Erythroblast (primary cell): ENCODE results near the gene CST5.

ENCODE experiments used
- GATA1 ChIP-seq: IDR thresholded peaks from 2 replicates; pipeline ENCODE4 v1.6.1; 2011; ENCODE audit warnings: low read depth, mild to moderate bottlenecking, control low read depth, low read length, moderate library complexity
- POLR2A ChIP-seq: IDR thresholded peaks from 2 replicates; pipeline ENCODE4 v1.6.1; 2011; ENCODE audit warnings: mild to moderate bottlenecking, low read length

DNA sequence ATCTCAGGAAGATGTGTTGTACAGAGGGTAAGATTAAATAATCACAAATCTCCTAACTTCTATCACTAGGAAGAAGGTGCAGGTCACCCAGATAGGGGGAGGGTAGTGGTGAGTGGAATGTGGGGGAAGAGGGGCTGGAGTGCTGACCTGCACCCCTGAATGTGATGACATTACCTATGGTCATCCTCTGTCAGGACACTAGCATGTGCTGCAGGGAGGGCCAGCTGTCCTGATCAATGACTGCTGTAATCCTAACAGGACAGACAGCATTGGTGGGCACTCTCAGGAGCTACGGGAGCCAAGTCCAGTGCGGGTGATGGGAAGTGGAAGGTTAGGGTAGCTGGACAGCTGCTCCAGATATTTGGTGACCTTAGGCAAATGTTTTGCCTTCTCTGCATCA is 45.2 kb upstream of the CST5 start:
- TF ChIP-seq POLR2A, result no peak
- TF ChIP-seq GATA1, result no peak
